Tibial nerve (tissue), 4 donors: ENCODE data around the gene BACH1. TPM values are rescaled to one million over a fixed set of nuclear protein-coding genes. Genes with fewer than 3 reads are reported as not detected.

ENCODE experiments used
- DNase-seq, 2 donors: peaks; one replicate each; pipeline ENCODE4 v3.0.0-alpha.2; 2019; ENCODE audit warnings: low spot score in 2 of 2
- H3K27ac ChIP-seq, 4 donors: fragments of 200-600 bp; sonication (generic) in 3 of 4; one replicate each; pipeline ENCODE4 v1.5.1; 2017 to 2019; ENCODE audit warnings: mild to moderate bottlenecking in 1 of 4
- H3K27me3 ChIP-seq, 2 donors: fragments of 200-600 bp; sonication (generic) in 1 of 2; one replicate each; pipeline versions ENCODE4 v1.5.1 to v1.6.0; 2017 to 2019
- H3K36me3 ChIP-seq, 3 donors: fragments of 200-600 bp; sonication (generic); one replicate each; pipeline ENCODE4 v1.5.1; 2018 to 2019
- H3K4me1 ChIP-seq, 4 donors: fragments of 200-600 bp; sonication (generic) in 3 of 4; one replicate each; pipeline ENCODE4 v1.5.1; 2017 to 2019
- H3K4me3 ChIP-seq, 4 donors: fragments of 200-600 bp; sonication (generic) in 3 of 4; one replicate each; pipeline ENCODE4 v1.5.1; 2017 to 2019; ENCODE audit warnings: mild to moderate bottlenecking in 1 of 4, moderate library complexity in 1 of 4
- H3K9me3 ChIP-seq, 4 donors: fragments of 200-600 bp; sonication (generic) in 3 of 4; one replicate each; pipeline ENCODE4 v1.5.1; 2017 to 2019
- CTCF ChIP-seq, 5 experiments: fragments of 200-600 bp in 3 of 5; fragments of 450-650 bp in 2 of 5; sonication (generic) in 3 of 5; IDR thresholded peaks; one replicate each; pipeline ENCODE4 v1.5.1; 2016 to 2019; ENCODE audit warnings: antibody characterized with exemption in 5 of 5, mild to moderate bottlenecking in 3 of 5, moderate library complexity in 2 of 5
- EP300 ChIP-seq, 2 donors: sonication (generic); formaldehyde crosslinking; IDR thresholded peaks; one replicate each; pipeline ENCODE4 v1.6.1; 2017; ENCODE audit warnings: antibody characterized with exemption in 2 of 2, mild to moderate bottlenecking in 1 of 2
- POLR2A ChIP-seq, 2 donors: fragments of 450-650 bp; IDR thresholded peaks; one replicate each; pipeline ENCODE4 v1.6.1; 2017; ENCODE audit warnings: antibody characterized with exemption in 2 of 2, mild to moderate bottlenecking in 2 of 2, moderate library complexity in 2 of 2
- WGBS, 2 donors: methylation state at CpG; one replicate each; pipeline ENCODE4 v1.1.5; 2018; 5-methylcytosine and 5-hydroxymethylcytosine counted together
- total RNA-seq, 4 donors: library from RNA; depleted of rRNA; stranded (reverse); fragments of >200 nt; gene quantifications; one replicate each; pipeline ENCODE4 v1.1.0, GENCODE V29; 2016

Gene BACH1
- total RNA-seq, 4 donors from 2014 or later: 38.0 to 46.5 (median 39.9) TPM

GRCh38 chr21:29295066-29295650 is 3.6 kb upstream of the BACH1 start:
- H3K4me3 ChIP-seq: no peak overlapping the region
- no peaks in the 10 kb centered on the region for H3K36me3 ChIP-seq
- H3K9me3 ChIP-seq: peaks cover 0 to 19% (median 0%) of the 10 kb centered on the region in 4 donors
- WGBS, 2 donors: 90 to 94% methylated on average over 9 of the region's 9 CpGs
- H3K4me1 ChIP-seq: peaks cover 0 to 11% (median 4%) of the 10 kb centered on the region in 4 donors
- no peak overlapping the region for H3K27ac ChIP-seq
- no peaks in the 10 kb centered on the region for H3K27me3 ChIP-seq
- DNase-seq: no peak
- TF ChIP-seq CTCF (IDR thresholded peaks at IDR 0.05) (no peak), POLR2A (IDR thresholded peaks at IDR 0.05) (no peak), EP300 (IDR thresholded peaks at IDR 0.05) (no peak)

DNA sequence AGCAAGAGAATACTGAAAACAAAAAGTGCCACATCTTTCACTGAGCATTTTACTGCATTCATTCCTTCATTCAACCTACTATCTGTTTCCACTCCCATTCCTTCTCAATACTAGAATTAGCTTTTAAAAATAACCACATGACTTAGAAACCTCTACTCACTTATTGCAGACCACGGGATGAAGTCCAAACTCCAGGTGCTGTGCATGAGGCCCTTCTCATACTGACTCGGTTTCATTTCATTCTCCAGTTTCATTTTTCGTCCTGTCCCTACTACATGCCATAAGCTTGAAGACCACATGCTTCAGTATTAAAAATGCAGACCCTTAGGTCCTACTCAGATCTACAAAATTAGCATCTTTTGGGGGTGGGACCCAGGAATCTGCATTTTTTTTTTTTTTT is 2.3 kb upstream of the BACH1 start:
- DNase-seq: no peak
- 91 to 94% methylated on average over 3 of the region's 3 CpGs for WGBS, 2 donors

GRCh38 chr21:29297483-29298347 is 1.0 kb upstream of the BACH1 start:
- WGBS, 2 donors: 85% methylated on average over 27 of the region's 27 CpGs
- no peak for TF ChIP-seq POLR2A (IDR thresholded peaks at IDR 0.05)
- no peak for TF ChIP-seq EP300 (IDR thresholded peaks at IDR 0.05)
- TF ChIP-seq CTCF (IDR thresholded peaks at IDR 0.05): no peak
- Histone ChIP-seq H3K27me3 (no peaks in the 10 kb centered on the region), H3K4me1 (peaks cover 0 to 36% (median 26%) of the 10 kb centered on the region in 4 donors), H3K4me3 (peak overlapping the region; percentile 55 to 97 (median 79)), H3K36me3 (no peaks in the 10 kb centered on the region), H3K9me3 (peaks cover 0 to 13% (median 0%) of the 10 kb centered on the region in 4 donors), H3K27ac (peak overlapping the region; percentile 88 to 99 (median 95))
- no peak for DNase-seq

More for the DNA sequence above, 2.3 kb upstream of the BACH1 start:
- H3K9me3 ChIP-seq: peaks cover 0 to 19% (median 0%) of the 10 kb centered on the region in 4 donors
- no peaks in the 10 kb centered on the region for H3K27me3 ChIP-seq
- TF ChIP-seq EP300 (IDR thresholded peaks at IDR 0.05): no peak
- TF ChIP-seq CTCF (IDR thresholded peaks at IDR 0.05): no peak
- no peak for TF ChIP-seq POLR2A (IDR thresholded peaks at IDR 0.05)
- H3K4me1 ChIP-seq: peaks cover 0 to 24% (median 14%) of the 10 kb centered on the region in 4 donors
- H3K27ac ChIP-seq: no peak overlapping the region
- no peaks in the 10 kb centered on the region for H3K36me3 ChIP-seq
- no peak overlapping the region for H3K4me3 ChIP-seq

- Histone ChIP-seq H3K4me1 (peaks cover 0 to 52% (median 37%) of the 10 kb centered on the region in 4 donors), H3K9me3 (peaks cover 0 to 8% (median 0%) of the 10 kb centered on the region in 4 donors), H3K27ac (peak overlapping the region; percentile 88 to 99 (median 95)), H3K27me3 (no peaks in the 10 kb centered on the region), H3K4me3 (peak overlapping the region; percentile 67 to 97 (median 79)), H3K36me3 (no peaks in the 10 kb centered on the region)
- DNase-seq: peak; percentile 26 to 35
- TF ChIP-seq EP300 (IDR thresholded peaks at IDR 0.05) (peak in 1 of 2 donors; percentile 31), POLR2A (IDR thresholded peaks at IDR 0.05) (no peak), CTCF (IDR thresholded peaks at IDR 0.05) (no peak)
- 0 to 1% methylated on average over 12 to 14 of the region's 75 CpGs for WGBS, 2 donors
These were observed 559 bp downstream of the BACH1 start for GRCh38 chr21:29299046-29299915.
